DOHH2 (cell line): ENCODE results near the gene IL18.

Experiments used
- H3F3A ChIP-seq: fragments of 200-600 bp; sonication (generic), shearing (Covaris generic); 2 replicates; pipeline ENCODE4 v1.6.0; 2016; ENCODE audit warnings: antibody characterized with exemption, mild to moderate bottlenecking; ENCODE audit not compliant: control insufficient read depth, insufficient read depth
- H3K27ac ChIP-seq: fragments of 200-600 bp; sonication (generic); 2 replicates; pipeline ENCODE4 v1.5.1; 2014; ENCODE audit warnings: low read depth, mild to moderate bottlenecking, low read length, moderate library complexity
- H3K27me3 ChIP-seq: fragments of 200-600 bp; sonication (generic); 2 replicates; pipeline ENCODE4 v1.6.1; 2014; ENCODE audit warnings: mild to moderate bottlenecking, low read length, mixed read lengths; ENCODE audit not compliant: control insufficient read depth
- H3K36me3 ChIP-seq: fragments of 200-600 bp; sonication (generic); 2 replicates; pipeline ENCODE4 v1.6.1; 2014; ENCODE audit warnings: mild to moderate bottlenecking, low read length, moderate library complexity, mixed read lengths; ENCODE audit not compliant: control insufficient read depth
- H3K4me1 ChIP-seq: fragments of 200-600 bp; sonication (generic); 2 replicates; pipeline ENCODE4 v1.6.1; 2014; ENCODE audit warnings: mild to moderate bottlenecking, low read length, mixed read lengths; ENCODE audit not compliant: control insufficient read depth
- H3K4me2 ChIP-seq: fragments of 200-600 bp; sonication (generic); 2 replicates; pipeline ENCODE4 v1.6.0; 2014; ENCODE audit warnings: mild to moderate bottlenecking, low read length, moderate library complexity
- H3K4me3 ChIP-seq: fragments of 200-600 bp; sonication (generic); 2 replicates; pipeline ENCODE4 v1.5.1; 2014; ENCODE audit warnings: mild to moderate bottlenecking, low read length, mixed read lengths
- H3K79me2 ChIP-seq: fragments of 200-600 bp; sonication (generic); 2 replicates; pipeline ENCODE4 v1.6.1; 2014; ENCODE audit warnings: mild to moderate bottlenecking, low read length, mixed read lengths; ENCODE audit not compliant: control insufficient read depth
- H3K9me2 ChIP-seq: fragments of 200-600 bp; sonication (generic); replicated peaks from 2 replicates; pipeline ENCODE4 v1.6.1; 2014; ENCODE audit warnings: mild to moderate bottlenecking, low read length, mixed read lengths; ENCODE audit not compliant: control insufficient read depth
- H3K9me3 ChIP-seq: fragments of 200-600 bp; sonication (generic); 2 replicates; pipeline ENCODE4 v1.6.1; 2014; ENCODE audit warnings: antibody characterized with exemption, low read length, mixed read lengths; ENCODE audit not compliant: control insufficient read depth, insufficient read depth
- H4K20me1 ChIP-seq: fragments of 200-600 bp; sonication (generic); 2 replicates; pipeline ENCODE4 v1.6.0; 2014; ENCODE audit warnings: low read depth, mild to moderate bottlenecking, antibody characterized with exemption, low read length, moderate library complexity; ENCODE audit not compliant: control insufficient read depth, insufficient read depth
- CTCF ChIP-seq: fragments of 200-600 bp; sonication (generic); IDR thresholded peaks from one replicate; pipeline ENCODE4 v1.5.1; 2014; ENCODE audit warnings: antibody characterized with exemption, mild to moderate bottlenecking, low read depth, low read length; ENCODE audit not compliant: poor library complexity, severe bottlenecking
- EZH2phosphoT487 ChIP-seq: fragments of 200-600 bp; sonication (generic); IDR thresholded peaks from 2 replicates; pipeline ENCODE4 v1.6.1; 2017; ENCODE audit warnings: borderline replicate concordance, mild to moderate bottlenecking, antibody characterized with exemption, low read length, moderate library complexity, mixed read lengths

IL18 gene

DNA sequence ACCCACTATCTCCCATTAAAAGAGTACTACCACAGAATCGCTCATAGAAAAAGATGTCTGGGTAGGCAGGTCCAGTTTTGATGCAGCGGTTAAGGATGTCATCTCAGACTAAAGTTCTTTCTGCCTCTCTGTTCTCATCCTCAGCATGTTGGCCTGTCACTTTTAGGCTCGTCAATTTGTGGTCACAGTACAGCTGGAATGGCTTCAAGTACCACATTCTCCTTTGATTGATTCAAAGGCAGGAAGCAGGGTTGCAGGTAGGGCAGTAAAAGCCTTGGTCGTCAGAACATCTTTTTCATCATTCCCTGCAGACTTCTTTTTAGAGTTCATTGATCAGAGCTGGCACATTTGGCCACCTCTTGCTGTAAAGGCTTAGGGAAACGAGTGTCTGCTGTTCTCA is 48.5 kb downstream of the IL18 start:
- H3K27ac ChIP-seq, result no peak overlapping the region
- H3K4me1 ChIP-seq, result peaks cover 4% of the 10 kb centered on the region; the same call in 1 of the 2 replicates
- H3K4me3 ChIP-seq, result no peak overlapping the region
- H3K79me2 ChIP-seq, result no peaks in the 10 kb centered on the region
- H3K9me3 ChIP-seq, result no peaks in the 10 kb centered on the region
- no peaks in the 10 kb centered on the region for H3K36me3 ChIP-seq
- TF ChIP-seq CTCF, result no peak
- no peak for TF ChIP-seq EZH2phosphoT487
- H3K27me3 ChIP-seq, result no peaks in the 10 kb centered on the region
- no peaks in the 10 kb centered on the region for H3F3A ChIP-seq
- H3K9me2 ChIP-seq, result no peaks in the 10 kb centered on the region
- no peaks in the 10 kb centered on the region for H4K20me1 ChIP-seq
- H3K4me2 ChIP-seq, result no peak overlapping the region

- no peaks in the 10 kb centered on the region for H3K9me2 ChIP-seq
- H3K4me2 ChIP-seq, result no peak overlapping the region
- H3K4me3 ChIP-seq, result no peak overlapping the region
- TF ChIP-seq CTCF, result no peak
- no peak for TF ChIP-seq EZH2phosphoT487
- no peak overlapping the region for H3K27ac ChIP-seq
- H3K79me2 ChIP-seq, result no peaks in the 10 kb centered on the region
- H3K36me3 ChIP-seq, result no peaks in the 10 kb centered on the region
- H3F3A ChIP-seq, result no peaks in the 10 kb centered on the region
- H3K27me3 ChIP-seq, result no peaks in the 10 kb centered on the region
- no peaks in the 10 kb centered on the region for H4K20me1 ChIP-seq
- peaks cover 4% of the 10 kb centered on the region; the same call in 1 of the 2 replicates for H3K4me1 ChIP-seq
- no peaks in the 10 kb centered on the region for H3K9me3 ChIP-seq
Measured at GRCh38 chr11:112114460-112114859, 49.4 kb downstream of the IL18 start.

DNA sequence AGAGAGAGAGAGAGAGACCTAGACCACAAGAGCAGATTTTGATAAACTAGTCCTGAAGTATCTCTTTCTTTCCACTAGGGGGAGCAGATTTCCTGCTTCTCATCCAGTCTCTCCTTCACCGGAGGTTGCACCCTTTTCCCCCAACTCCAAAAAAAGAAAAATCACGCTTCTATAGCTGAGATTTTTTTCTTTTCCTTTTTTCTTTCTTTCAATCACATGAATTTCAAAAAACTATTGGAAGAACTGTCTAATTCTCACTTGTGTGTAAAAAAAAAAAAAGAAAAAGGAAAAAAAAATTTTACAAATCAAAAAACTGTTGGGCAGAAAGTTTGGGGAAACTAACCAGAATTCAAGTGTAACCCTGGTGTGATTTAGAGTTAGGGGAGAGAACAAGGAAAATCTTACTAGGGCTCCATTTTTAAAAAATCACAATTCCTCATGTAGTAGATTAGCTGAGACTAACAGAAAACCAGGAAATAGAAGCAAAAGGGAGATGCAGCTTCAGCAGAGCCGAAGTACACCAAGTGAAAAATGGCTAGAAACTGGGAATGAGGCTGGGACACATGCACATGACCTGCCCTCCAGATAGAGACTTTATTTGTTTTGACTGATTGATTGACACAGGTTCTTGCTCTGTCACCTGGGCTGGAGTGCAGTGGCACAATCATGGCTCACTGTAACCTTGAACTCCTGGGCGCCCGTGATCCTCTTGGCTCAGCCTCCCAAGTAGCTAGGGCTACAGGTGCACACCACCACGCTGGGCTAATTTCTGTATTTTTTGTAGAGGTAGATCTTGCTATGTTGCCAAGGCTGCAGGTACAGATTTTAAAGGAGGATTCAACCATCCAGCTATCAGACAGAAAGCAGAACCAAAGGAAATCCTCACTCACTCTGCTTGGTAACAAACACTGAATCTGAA is 50.1 kb downstream of the IL18 start:
- Histone ChIP-seq H3K4me2 (peak overlapping the region; percentile 39), H4K20me1 (no peaks in the 10 kb centered on the region), H3K4me1 (peaks cover 4% of the 10 kb centered on the region; the same call in 1 of the 2 replicates), H3K36me3 (no peaks in the 10 kb centered on the region), H3K27ac (no peak overlapping the region), H3K4me3 (no peak overlapping the region), H3F3A (no peaks in the 10 kb centered on the region), H3K79me2 (no peaks in the 10 kb centered on the region), H3K27me3 (no peaks in the 10 kb centered on the region), H3K9me3 (no peaks in the 10 kb centered on the region), H3K9me2 (no peaks in the 10 kb centered on the region)
- no peak for TF ChIP-seq EZH2phosphoT487
- peak; percentile 60 for TF ChIP-seq CTCF
